Karpas-422 (cell line): ENCODE data around the gene MAP3K10. TPM values are rescaled to one million over a fixed set of nuclear protein-coding genes. Genes with fewer than 3 reads are reported as not detected.
"Not testable (repeated sequence)": the region's sequence is repeated elsewhere in the genome, so short reads cannot be mapped to it uniquely, and the experiment has no call there.

ENCODE experiments used
- DNase-seq: peaks from one replicate; pipeline ENCODE4 v3.0.0-alpha.2; 2015
- H2AFZ ChIP-seq: fragments of 200-600 bp; sonication (generic); 2 replicates; pipeline ENCODE4 v1.6.1; 2014; ENCODE audit warnings: antibody characterized with exemption, low read length, mixed read lengths
- H3K27ac ChIP-seq: fragments of 200-600 bp; sonication (generic); 2 replicates; pipeline ENCODE4 v1.5.1; 2014; ENCODE audit warnings: mild to moderate bottlenecking, low read length, moderate library complexity
- H3K27me3 ChIP-seq: fragments of 200-600 bp; sonication (generic); 2 replicates; pipeline ENCODE4 v1.6.1; 2014; ENCODE audit warnings: low read length, mixed read lengths
- H3K36me3 ChIP-seq: fragments of 200-600 bp; sonication (generic); 2 replicates; pipeline ENCODE4 v1.6.1; 2014; ENCODE audit warnings: low read length, mixed read lengths; ENCODE audit not compliant: insufficient read depth
- H3K4me1 ChIP-seq: fragments of 200-600 bp; sonication (generic); 2 replicates; pipeline ENCODE4 v1.6.1; 2014; ENCODE audit warnings: mild to moderate bottlenecking, low read length, mixed read lengths
- H3K4me2 ChIP-seq: fragments of 200-600 bp; sonication (generic); 2 replicates; pipeline ENCODE4 v1.6.1; 2014; ENCODE audit warnings: low read length, low read depth, mild to moderate bottlenecking; ENCODE audit not compliant: poor library complexity, severe bottlenecking
- H3K4me3 ChIP-seq: fragments of 200-600 bp; sonication (generic); 2 replicates; pipeline ENCODE4 v1.5.1; 2014; ENCODE audit warnings: mild to moderate bottlenecking, antibody characterized with exemption, low read length, mixed read lengths
- H3K79me2 ChIP-seq: fragments of 200-600 bp; sonication (generic); 2 replicates; pipeline ENCODE4 v1.6.1; 2014; ENCODE audit warnings: mild to moderate bottlenecking, low read length, mixed read lengths
- H3K9ac ChIP-seq: fragments of 200-600 bp; sonication (generic); 2 replicates; pipeline ENCODE4 v1.6.0; 2014; ENCODE audit warnings: low read length
- H3K9me2 ChIP-seq: fragments of 200-600 bp; sonication (generic), shearing (Covaris generic); replicated peaks from 2 replicates; pipeline ENCODE4 v1.6.0; 2014; ENCODE audit warnings: mild to moderate bottlenecking, low read length, moderate library complexity; ENCODE audit not compliant: insufficient read depth
- H3K9me3 ChIP-seq: fragments of 300-700, 200-600 bp; sonication (generic); 2 replicates; pipeline ENCODE4 v1.6.1; 2014; ENCODE audit warnings: low read length, mixed read lengths
- H4K20me1 ChIP-seq: fragments of 200-600 bp; sonication (generic); 2 replicates; pipeline ENCODE4 v1.6.1; 2014; ENCODE audit warnings: mild to moderate bottlenecking, antibody characterized with exemption, low read length, low read depth; ENCODE audit not compliant: insufficient read depth
- total RNA-seq: library from RNA; depleted of rRNA; stranded (reverse); fragments of >200 nt; shearing (Covaris generic); gene quantifications from 2 replicates; pipeline ENCODE4 v1.2.3, GENCODE V29; 2014; ENCODE audit warnings: low replicate concordance; rRNA removed

MAP3K10 gene
- total RNA-seq, result 7.6 and 26.3 TPM in 2 replicates

DNA sequence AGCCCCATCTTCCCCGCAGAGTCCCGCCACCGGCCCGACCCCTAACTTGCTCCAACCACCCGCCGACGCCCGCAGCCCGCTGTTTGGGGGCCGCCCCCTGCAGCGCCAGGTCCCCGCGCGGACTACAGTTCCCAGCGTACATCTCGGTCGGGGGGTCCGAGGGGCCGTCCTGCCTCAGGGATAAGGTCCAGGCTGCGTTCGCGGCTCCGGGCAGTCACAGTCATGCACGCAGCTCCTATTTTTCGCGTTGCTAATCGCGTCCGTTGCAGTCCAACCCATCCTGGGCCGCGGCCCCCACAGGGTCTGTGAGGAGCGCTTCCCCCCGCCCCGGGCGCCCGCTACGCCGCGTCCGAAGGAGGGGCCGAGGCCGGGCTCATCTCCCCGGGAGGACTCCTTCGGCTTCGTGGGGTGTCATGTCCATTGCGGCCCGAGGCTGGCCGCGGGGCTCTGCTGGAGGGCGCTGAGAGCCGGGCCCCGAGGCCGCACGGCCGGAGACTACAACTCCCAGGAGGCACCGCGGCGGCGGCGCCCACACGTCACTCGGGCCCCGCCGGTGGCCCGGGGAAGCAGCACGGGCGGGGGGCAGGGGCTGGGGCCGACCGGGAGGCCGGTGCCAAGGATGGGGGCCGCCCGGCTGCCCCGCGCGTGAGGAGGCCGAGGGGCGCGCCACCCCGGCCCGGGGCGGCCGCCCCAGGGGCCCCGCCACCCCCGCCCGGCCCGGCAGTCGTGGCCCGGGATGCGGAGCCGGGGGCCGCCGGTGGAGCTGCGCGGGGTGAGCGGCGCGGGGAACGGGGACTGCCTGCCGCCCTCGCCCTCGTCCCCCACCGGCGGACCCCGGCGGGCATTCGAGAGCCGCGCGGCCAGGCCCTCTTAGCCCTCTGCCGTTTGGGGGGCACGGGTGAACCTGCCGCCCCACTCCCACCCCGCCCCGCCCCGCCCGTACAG, at the start of gene MAP3K10:
MAP3K10 (plus strand) TSS at position 536 of the 945 bp plus-strand sequence. CDS start 606 bp downstream, outside the sequence.
- peak within 1 kb of the TSS; percentile 100 for H2AFZ ChIP-seq
- H3K27ac ChIP-seq, result no peak within 1 kb of the TSS
- H3K36me3 ChIP-seq, result no peaks in the 10 kb centered on the region
- H3K27me3 ChIP-seq, result no peaks in the 10 kb centered on the region
- peaks cover 24% of the 10 kb centered on the region for H3K4me1 ChIP-seq
- H3K9me2 ChIP-seq, result no peaks in the 10 kb centered on the region
- peak within 1 kb of the TSS; percentile 93 for H3K4me2 ChIP-seq
- H3K79me2 ChIP-seq, result peaks cover 17% of the 10 kb centered on the region
- peak within 1 kb of the TSS; percentile 92 for H3K9ac ChIP-seq
- H4K20me1 ChIP-seq, result no peaks in the 10 kb centered on the region
- H3K4me3 ChIP-seq, result peak within 1 kb of the TSS; percentile 86
- peak; percentile 91 for DNase-seq
- H3K9me3 ChIP-seq, result no peaks in the 10 kb centered on the region

DNA sequence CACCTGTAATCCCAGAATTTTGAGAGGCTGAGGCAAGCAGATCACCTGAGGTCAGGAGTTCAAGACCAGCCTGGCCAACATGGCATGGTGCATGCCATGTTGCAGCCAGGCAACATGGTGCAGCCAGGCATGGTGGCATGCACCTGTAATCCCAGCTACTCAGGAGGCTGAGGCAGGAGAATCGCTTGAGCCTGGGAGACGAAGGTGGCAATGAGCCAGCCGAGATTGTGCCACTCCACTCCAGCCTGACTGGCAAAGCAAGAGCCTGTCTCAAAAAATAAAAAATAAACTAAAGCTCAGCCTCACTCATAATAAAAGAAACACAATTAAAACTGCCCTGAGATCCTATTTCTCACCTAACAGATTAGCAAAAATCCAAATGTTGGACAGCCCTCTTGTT, 49.7 kb upstream of the MAP3K10 start:
- no peaks in the 10 kb centered on the region for H3K9me2 ChIP-seq
- H4K20me1 ChIP-seq, result no peaks in the 10 kb centered on the region
- no peak for DNase-seq
- no peak overlapping the region for H3K4me3 ChIP-seq
- H3K27ac ChIP-seq, result no peak overlapping the region
- no peaks in the 10 kb centered on the region for H3K79me2 ChIP-seq
- H2AFZ ChIP-seq, result no peak overlapping the region
- H3K36me3 ChIP-seq, result no peaks in the 10 kb centered on the region
- H3K9ac ChIP-seq, result no peak overlapping the region
- no peak overlapping the region for H3K4me2 ChIP-seq
- H3K27me3 ChIP-seq, result no peaks in the 10 kb centered on the region
- H3K4me1 ChIP-seq, result peaks cover 13% of the 10 kb centered on the region
- H3K9me3 ChIP-seq, result no peaks in the 10 kb centered on the region

DNA sequence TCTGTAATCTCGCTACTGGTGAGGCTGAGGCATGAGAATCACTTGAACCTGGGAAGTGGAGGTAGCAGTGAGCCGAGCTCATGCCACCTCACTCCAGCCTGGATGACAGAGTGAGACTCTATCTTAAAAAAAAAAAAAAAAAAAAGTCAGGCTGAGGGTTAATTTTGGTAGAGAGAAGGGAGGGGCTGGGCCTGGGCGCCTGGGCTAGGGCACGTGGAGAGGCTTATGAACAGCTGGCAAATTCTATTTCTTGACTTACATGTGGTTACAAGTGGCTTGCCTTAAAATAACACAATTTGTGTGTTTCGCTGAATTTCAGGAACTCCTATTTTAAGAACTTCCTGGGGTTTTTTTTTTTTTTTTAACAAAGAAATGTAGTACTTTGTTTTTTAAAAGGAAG, 47.6 kb upstream of the MAP3K10 start:
- Histone ChIP-seq H2AFZ (no peak overlapping the region), H3K27ac (no peak overlapping the region), H3K4me1 (peaks cover 13% of the 10 kb centered on the region), H3K9ac (no peak overlapping the region), H3K9me3 (no peaks in the 10 kb centered on the region), H3K27me3 (no peaks in the 10 kb centered on the region), H3K36me3 (no peaks in the 10 kb centered on the region), H4K20me1 (no peaks in the 10 kb centered on the region), H3K4me3 (no peak overlapping the region), H3K9me2 (no peaks in the 10 kb centered on the region), H3K79me2 (no peaks in the 10 kb centered on the region), H3K4me2 (peak overlapping the region; percentile 29)
- DNase-seq, result peak; percentile 74

DNA sequence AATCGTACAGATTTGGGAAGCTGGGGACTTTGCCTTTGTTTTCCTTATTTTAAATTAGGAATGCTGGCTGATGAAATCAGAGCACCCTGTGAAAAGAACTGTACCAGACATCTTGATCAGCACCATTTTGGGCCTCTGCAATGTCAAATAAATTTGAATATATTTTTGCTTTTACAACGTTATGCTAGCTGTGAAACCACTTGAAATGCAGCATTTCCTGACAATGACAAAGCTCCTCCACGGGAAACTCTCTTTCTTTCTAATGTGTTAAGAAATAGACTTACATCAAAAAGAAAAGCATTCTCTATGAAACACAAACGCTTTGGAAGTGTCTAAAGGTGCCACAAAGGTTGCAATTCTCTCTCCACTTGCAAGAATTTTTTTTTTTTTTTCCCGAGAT, 47.1 kb upstream of the MAP3K10 start:
- Histone ChIP-seq H3K36me3 (no peaks in the 10 kb centered on the region), H3K9ac (no peak overlapping the region), H3K27me3 (no peaks in the 10 kb centered on the region), H3K27ac (no peak overlapping the region), H3K9me3 (no peaks in the 10 kb centered on the region), H3K4me1 (peaks cover 13% of the 10 kb centered on the region), H2AFZ (no peak overlapping the region), H4K20me1 (no peaks in the 10 kb centered on the region), H3K79me2 (no peaks in the 10 kb centered on the region), H3K4me2 (peak overlapping the region; percentile 29), H3K4me3 (no peak overlapping the region), H3K9me2 (no peaks in the 10 kb centered on the region)
- no peak for DNase-seq

DNA sequence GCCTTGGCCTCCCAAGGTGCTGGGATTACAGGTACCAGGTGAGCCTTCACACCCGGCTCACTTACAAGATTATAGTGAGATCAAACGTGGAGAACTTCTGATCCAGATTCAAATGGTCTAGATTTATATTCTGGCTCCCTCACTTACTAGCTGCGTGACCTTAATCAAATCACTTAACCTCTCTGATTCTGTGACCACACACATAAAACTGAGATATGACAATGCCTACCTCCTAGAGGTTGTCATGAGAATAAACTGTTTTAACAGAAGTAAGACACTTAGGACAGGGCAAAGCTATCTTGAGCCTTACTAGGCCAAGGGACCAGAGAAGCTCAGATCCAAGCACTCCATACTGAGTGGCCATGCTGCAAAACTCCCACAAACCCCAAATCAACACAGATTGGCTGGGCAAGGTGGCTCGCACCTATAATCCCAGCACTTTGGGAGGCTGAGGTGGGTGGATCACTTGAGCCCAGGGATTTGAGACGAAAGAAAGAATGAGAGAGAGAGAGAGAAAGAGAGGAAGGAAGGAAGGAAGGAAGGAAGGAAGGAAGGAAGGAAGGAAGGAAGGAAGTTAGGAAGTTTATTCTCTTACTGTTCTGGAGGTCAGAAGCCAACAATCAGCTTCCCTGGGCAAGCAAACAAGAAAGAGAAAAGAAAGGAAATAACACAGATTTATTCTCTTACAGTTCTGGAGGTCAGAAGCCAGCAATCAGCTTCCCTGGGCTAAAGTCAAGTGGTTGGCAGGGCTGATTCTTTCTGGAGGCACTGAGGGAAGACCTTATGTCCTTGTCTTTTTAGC, 46.1 kb upstream of the MAP3K10 start:
- H3K4me1 ChIP-seq, result peaks cover 13% of the 10 kb centered on the region
- H3K9ac ChIP-seq, result no peak overlapping the region
- H4K20me1 ChIP-seq, result no peaks in the 10 kb centered on the region
- no peak overlapping the region for H3K27ac ChIP-seq
- no peaks in the 10 kb centered on the region for H3K79me2 ChIP-seq
- no peak overlapping the region for H3K4me2 ChIP-seq
- no peaks in the 10 kb centered on the region for H3K9me2 ChIP-seq
- no peak overlapping the region for H2AFZ ChIP-seq
- no peaks in the 10 kb centered on the region for H3K36me3 ChIP-seq
- no peaks in the 10 kb centered on the region for H3K27me3 ChIP-seq
- H3K9me3 ChIP-seq, result no peaks in the 10 kb centered on the region
- no peak overlapping the region for H3K4me3 ChIP-seq
- DNase-seq, result peak; percentile 46

DNA sequence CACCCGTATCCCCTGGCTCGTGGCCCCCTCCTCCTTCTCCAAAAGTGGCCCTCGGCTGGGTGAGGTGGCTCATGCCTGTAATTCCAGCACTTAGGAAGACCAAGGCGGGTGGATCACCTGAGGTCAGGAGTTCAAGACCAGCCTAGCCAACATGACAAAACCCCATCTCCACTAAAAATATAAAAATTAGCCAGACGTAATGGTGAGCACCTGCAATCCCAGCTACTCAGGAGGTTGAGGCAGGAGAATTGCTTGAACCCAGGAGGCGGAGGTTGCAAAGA, 45.5 kb upstream of the MAP3K10 start:
- not testable (repeated sequence) for H3K36me3 ChIP-seq, H3K4me3 ChIP-seq, H3K9me3 ChIP-seq, H3K27me3 ChIP-seq, H2AFZ ChIP-seq, H3K79me2 ChIP-seq, H3K9ac ChIP-seq, H4K20me1 ChIP-seq, H3K4me2 ChIP-seq, DNase-seq, H3K9me2 ChIP-seq, H3K27ac ChIP-seq
- peaks cover 13% of the 10 kb centered on the region for H3K4me1 ChIP-seq

DNA sequence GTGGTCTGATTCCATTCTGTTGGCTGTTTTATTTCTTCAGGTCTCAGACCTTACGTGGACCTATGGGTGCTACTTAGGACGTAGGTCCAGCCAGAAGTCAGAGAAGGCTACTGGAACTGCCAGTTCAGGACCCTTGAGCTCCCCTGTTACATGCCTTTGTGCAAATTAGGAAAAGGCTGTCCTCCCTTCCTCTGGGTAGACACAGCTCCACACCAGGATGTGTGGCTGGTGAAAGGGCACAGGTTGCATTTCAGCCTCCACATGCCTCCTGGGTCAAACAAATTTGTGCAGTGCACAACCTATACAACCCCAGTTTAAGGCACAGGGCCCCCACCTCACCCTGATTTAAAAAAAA, 43.9 kb upstream of the MAP3K10 start:
- Histone ChIP-seq H3K4me1 (peaks cover 13% of the 10 kb centered on the region), H3K36me3 (no peaks in the 10 kb centered on the region), H3K27me3 (no peaks in the 10 kb centered on the region), H3K79me2 (no peaks in the 10 kb centered on the region), H3K27ac (no peak overlapping the region), H3K9me3 (no peaks in the 10 kb centered on the region), H3K4me2 (no peak overlapping the region), H3K9me2 (no peaks in the 10 kb centered on the region), H2AFZ (no peak overlapping the region), H4K20me1 (no peaks in the 10 kb centered on the region), H3K4me3 (no peak overlapping the region), H3K9ac (no peak overlapping the region)
- DNase-seq, result no peak

DNA sequence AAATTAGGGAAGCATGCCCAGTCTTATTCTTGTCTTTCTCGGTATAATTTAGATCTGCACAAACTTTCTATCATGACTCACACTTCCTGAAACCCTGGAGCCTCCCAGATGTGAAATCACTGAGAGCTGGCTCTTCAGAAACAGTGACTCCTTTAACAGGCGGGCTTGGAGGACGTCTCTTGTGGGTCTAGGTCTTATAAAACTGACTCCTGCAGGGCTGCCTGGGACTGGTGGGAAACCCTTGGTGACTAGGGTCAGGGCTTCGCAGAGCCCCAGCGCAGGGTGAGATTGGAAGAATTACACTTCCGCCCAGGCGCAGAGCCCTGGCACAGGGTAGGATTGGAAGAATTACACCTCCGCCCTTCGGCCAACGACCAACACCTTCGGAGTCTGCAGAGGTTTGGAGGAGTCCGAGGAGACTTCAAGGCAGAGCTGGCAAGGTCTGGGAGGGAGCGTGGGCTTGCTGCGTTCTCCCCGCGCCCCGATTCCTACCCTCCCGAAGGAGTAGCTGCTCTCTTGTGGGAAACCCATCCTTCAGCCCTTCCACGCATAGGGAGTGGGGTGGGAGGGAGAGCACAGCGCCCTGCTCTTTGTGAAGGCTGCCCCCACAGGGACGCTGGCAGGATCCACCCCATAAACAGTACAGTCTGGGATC, 43.4 kb upstream of the MAP3K10 start:
- Histone ChIP-seq H3K9me3 (no peaks in the 10 kb centered on the region), H3K4me2 (no peak overlapping the region), H3K36me3 (no peaks in the 10 kb centered on the region), H3K4me1 (peaks cover 13% of the 10 kb centered on the region), H3K79me2 (no peaks in the 10 kb centered on the region), H3K9me2 (no peaks in the 10 kb centered on the region), H4K20me1 (no peaks in the 10 kb centered on the region), H2AFZ (no peak overlapping the region), H3K9ac (no peak overlapping the region), H3K27ac (no peak overlapping the region), H3K4me3 (no peak overlapping the region), H3K27me3 (no peaks in the 10 kb centered on the region)
- no peak for DNase-seq
